Measurements from ENCODE around the gene PDE4B.

The PDE4B gene

DNA sequence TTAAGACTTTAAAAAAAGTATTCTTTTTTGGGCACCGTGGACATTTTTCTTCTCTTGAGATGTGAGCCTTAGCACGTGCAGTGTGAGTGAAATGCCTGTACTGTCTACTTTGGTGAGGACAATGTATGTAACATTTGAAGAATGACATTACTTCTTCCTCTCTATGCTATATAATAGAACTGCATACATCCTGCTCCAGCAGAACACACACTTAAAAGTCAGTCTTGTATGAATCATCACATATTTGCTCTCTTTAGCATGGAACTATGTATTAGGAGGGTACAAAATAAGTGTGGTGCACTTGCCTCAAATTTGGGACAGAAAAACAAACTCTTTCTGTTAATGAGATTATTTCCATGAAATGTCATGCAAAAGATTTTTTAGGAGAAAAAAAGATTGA, 382.9 kb downstream of the PDE4B start:
- DNase-seq (ENCODE audit: low spot score): no peak
- no peak for FAIRE-seq

DNA sequence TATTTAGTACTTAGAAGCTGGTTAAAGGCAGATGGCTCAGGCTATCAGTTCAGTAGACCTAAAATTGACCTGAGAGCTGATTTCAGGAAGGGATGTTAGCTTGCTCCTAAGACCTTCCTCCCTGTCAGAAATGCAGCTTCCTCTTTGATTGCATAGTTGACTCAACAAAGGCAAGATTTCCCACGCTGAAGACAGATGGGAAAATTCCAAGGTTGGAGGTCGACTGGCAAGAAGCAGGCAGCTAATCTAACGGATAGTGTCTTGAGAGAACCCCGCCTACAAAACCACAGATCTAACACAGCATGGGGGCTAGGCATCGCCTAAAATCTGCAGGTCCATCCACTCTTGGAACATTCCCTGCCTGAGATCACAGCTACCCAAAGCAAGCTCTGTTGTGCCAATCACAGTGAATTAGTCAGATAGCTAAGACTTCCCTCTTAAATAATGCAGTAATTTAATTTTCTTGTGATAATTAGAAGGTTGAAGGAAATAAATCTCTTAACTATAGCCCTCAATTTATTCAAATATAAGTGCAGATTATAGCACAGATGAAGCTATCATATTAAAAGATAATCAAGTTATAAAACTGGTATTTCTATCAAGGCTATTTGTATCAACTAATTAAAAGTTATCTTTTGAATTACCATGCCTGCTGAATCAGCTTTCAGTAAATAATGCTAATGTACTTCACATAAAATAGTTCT, 383.5 kb downstream of the PDE4B start:
- no peak for FAIRE-seq
- DNase-seq (ENCODE audit: low spot score): no peak

DNA sequence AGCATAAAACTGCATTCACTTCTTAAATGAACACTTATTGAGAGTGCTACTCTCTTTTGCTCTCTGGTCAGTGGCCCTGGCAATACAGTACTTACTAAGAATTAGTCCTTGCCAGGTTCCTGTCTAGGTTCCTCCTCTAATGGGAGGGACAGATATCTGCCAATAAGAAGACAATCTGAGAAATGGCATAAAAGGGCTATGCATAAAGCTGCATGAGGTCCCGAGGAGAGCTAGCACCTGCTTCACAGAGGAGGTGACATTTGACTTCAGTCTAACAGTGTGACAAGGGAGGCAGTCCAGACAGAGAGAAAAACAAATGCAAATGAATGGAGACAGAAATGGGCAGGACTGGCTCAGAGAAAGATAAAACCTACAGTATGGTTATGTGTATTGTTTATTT, 384.1 kb downstream of the PDE4B start:
- DNase-seq (ENCODE audit: low spot score) (no peak), FAIRE-seq (no peak)

DNA sequence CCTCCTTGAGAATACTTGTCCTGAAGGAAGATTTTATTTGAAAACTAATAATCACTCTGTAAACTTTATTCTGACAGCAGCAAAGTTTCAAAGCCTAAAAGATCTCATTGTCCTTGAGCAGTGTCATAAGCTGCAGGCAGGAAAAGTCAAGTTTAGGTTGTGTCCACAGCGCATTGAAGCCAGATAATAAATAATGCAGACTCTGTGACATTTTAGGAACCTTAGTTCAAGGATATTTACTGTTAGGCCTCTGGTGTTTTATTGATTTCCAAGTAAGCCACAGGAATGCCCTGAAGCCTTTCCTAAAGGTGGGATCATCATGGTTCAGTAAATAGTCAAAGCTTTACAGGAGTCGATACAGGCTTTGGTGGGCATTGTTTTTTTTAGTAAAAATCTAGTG, 384.8 kb downstream of the PDE4B start:
- DNase-seq (ENCODE audit: low spot score) (no peak), FAIRE-seq (no peak)

DNA sequence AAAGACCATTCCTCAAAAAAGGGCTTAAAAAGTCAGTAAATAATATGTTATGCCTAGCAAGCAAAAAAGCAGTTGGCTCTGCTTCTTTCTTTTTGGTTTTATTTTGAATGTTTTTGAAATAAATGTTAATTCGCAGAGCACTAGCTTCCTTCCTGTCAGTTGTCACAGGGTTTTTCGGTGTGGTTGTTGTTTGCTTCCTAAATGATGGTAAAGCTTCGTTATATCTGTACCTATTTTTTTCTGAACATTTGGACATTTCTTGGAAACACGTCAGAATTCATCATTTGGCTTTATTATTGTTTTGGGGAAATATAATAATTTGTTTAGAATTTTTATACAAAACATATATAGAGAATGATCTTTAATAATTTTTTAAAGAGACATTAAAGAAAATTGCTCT, 389.3 kb downstream of the PDE4B start:
- DNase-seq (ENCODE audit: low spot score) (no peak), FAIRE-seq (no peak)

DNA sequence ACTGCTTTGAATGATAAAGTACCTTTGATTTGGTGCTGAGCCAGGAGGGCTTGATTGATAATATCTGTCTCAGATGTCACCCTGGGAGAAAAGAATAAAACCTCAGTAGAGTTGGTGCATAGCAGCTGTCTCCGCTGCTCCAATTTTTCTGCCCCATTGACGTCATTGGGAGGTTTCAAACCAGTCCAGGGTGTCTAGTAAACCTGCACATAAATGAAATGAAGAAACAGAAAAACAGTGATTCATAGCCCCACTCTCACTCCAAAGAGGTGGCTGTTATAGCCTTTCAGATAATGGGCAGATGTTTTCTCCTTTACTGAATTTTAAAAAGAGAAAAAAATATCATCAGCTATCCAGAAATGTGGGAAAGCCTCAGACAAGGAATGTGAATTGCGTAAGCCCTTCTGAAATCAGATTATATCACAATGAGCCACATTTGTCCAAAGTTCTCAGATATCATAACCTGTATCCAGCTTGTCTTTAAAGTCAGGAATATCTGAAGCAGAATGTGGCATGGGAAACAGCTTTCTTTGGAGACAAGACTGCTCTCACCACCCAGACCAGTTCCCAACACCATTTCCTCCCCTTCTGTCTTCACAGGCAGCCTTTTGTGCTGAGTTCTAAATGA, 390.0 kb downstream of the PDE4B start:
- no peak for FAIRE-seq

DNA sequence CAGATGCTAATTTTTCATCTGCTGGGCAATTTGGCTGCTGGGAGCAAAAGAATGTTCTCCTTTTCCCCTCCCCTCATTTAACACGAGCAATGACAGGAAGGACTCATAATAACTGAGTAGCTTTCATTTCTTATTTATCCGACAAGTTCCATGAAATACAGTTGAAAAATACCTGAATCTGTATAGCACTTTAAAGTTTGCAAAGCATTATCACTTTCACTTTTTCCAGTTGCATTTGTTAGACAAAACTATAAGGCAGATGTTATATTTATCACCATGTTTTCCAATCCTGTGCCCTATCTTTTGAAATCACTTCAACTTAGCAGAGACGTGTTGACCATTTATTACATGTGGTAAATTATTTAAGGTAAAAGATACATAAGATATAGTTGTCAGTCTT, 390.7 kb downstream of the PDE4B start:
- DNase-seq (ENCODE audit: low spot score): no peak
- no peak for FAIRE-seq

More for the DNA sequence above, 390.0 kb downstream of the PDE4B start:
- DNase-seq (ENCODE audit: low spot score): peak; percentile 34

DNA sequence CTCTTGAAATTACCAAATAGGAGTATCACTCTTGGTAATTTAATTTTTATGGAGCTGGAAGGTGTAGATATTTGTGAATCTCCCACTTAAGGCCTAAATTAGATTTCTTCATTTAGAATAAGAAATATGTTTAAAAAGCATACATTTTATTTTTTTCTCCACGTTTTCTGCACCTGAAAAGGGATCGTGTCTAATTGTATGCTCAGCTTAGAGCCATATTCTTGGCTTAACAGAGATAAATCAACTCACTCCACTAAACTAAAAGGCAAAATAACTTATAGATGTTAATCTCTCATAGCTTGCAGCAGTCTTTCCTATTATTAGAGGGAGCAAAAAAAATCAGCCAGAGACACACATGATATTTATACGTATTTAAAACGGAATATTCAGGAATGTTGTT, 404.4 kb downstream of the PDE4B start:
- FAIRE-seq: no peak
- DNase-seq (ENCODE audit: low spot score): no peak

DNA sequence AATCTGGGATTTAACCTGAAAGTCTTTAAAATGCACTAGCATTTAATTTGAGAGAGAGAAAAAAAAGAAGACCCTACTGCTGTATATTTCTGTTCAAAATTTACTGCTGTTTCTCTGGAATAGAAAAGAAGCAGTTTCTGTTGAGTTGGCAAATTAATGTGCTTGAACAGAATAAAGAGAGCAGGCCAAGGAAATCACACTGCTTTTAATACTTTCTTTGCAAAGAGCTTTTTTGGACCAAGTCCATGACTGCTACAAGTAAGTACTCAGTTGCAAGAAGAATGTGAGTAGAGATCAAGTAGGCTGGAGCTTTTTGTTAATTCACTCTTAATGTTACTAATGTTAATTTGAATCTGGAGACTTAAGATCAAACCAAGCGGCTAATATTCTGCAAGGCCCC, 405.1 kb downstream of the PDE4B start:
- DNase-seq (ENCODE audit: low spot score) (no peak), FAIRE-seq (no peak)

DNA sequence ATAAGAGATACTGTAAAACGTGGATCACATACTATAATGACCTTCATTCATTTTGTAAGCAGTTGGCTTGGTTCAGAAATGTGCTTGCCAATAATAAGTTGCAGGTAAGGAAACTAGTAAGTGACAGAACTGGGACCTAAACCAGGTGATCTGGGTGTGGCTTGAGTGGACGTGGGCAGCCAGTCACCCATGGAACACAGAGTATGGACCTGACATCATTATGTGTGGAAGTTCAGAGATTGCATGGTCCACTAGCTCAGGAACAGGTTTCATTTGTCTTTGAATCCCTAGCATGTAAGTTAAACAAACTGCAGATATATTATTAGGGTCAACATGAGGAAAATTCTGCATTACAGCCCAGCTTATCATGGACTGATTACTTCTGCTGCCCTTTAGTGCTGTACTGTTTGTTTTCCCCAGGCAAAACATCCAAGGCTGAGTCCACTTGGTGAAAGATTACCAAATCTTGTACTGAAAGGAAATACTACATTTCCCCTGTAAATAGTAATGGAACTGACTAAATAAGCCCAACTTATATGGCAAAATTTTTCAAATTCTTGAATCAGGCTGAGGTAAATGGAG, 414.0 kb downstream of the PDE4B start:
- FAIRE-seq (no peak), DNase-seq (ENCODE audit: low spot score) (no peak)

DNA sequence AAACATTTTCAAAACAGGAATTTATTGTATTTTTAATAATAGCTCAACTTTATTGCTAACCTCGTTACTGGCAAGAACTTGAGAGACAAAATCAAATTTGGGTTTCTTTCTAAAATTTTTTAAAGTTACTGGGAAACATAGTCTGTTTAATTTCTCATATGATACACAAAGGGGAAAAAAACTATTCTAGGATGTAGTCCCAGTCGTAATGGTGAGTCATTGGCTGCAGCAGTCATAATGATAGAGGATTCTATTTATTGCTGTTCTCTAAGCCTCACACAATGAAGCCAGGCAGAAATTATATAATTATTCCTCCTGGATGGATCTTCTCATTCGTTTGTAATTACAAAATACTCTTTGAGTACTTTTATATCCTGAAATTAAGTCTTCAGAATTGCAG, 414.8 kb downstream of the PDE4B start:
- FAIRE-seq (no peak), DNase-seq (ENCODE audit: low spot score) (peak; percentile 21)

DNA sequence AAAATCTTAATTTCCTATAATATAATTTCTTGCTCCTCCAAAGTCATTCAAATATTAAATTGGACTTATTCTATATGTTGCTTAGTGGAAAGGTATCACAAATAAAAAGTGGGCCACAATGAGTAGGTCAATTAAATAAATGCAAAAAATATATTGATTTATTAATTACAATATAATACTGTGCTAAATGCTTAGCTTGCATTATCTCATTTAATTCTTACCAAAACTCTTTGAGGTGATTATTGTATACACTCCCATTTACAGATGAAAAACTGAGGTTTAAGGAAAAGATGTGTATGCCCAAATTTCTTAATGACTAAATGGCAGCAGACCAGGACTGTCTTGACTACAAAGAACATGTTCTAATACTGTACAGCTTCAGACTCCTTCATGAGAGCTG, 415.9 kb downstream of the PDE4B start:
- FAIRE-seq: no peak
- no peak for DNase-seq (ENCODE audit: low spot score)

DNA sequence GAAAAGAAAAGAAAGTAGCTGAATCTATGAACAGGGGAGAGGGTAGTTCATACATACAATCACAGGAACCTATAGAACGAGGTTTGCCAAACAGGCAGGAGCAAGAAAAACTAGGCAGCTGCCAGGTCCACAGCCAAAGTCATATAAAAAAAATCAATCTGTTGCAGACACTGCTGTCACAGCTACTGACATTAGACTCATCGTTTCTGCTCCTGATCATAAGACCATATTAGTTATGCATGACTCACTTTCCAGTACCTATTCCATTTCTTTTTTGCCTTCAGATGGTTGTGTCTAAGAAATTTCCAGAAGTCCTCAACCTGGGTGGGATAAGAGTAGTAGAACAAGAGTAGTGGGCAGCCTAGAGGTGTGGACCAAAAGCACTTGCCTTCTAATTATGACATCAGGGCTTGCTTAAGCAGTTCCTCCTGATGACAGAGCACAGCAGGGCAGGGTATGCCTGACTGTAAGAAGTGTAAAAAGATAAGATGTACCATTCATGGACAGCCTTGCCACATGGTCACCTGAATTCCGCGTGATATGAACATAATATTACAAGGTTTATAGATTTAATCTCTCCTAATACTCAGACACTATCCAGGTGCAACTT, 418.0 kb downstream of the PDE4B start:
- FAIRE-seq (no peak), DNase-seq (ENCODE audit: low spot score) (no peak)

DNA sequence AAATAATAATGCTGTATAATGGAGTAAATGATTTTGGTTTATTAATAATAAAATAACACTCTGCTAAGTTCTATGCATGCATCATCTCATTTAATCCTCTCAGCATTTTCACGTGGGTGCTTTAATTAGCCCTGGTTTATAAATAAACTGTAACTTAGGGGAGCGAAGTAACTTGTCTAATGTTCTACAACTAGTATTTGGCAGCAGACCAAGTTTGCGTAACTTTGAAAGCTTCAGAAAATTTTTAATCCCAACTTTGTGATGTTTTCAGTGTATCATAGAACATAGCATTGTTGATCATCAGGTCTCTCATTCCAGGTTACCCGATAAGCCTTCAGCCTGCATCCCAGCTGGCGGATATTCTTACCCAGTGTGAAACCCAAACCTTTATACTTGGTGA, 418.8 kb downstream of the PDE4B start:
- FAIRE-seq (no peak), DNase-seq (ENCODE audit: low spot score) (no peak)

DNA sequence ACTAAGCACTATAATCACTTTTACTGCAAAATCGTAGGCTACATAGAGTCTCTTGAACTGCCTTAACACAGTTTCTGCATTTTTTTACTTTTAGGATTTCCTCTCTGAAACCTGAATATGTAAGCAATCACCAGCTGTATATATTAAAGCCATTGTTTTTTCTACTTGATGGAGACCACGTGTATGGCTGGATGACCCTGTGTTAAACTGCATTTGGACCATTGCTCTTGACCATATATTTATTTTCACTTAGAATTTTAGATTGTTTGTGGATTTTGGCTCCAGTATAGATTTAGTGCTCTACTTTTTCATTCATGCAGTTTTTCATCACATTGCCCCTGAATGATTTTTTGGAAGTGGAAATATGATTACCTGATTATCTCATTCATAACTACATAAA, 420.8 kb downstream of the PDE4B start:
- DNase-seq (ENCODE audit: low spot score) (no peak), FAIRE-seq (no peak)

DNA sequence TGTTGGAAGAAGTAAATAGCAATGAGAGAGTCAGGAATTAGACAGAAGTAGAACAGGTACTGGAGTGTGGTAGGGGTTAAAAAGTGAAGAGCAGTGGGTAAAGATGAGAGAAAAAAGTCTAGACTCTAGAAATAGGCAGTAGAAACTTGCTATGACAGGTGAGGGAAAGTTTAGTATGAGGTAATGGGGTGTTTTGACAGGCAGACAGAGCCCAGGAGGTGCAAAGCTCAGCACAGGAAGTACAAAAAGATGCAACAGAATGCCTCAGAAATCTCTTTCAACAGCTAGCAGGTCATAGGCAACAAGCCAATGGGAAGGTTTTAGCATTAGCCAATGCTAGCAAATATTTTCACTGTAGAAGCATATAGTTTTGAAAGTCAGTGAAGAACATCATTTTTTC, 422.2 kb downstream of the PDE4B start:
- FAIRE-seq (no peak), DNase-seq (ENCODE audit: low spot score) (no peak)

DNA sequence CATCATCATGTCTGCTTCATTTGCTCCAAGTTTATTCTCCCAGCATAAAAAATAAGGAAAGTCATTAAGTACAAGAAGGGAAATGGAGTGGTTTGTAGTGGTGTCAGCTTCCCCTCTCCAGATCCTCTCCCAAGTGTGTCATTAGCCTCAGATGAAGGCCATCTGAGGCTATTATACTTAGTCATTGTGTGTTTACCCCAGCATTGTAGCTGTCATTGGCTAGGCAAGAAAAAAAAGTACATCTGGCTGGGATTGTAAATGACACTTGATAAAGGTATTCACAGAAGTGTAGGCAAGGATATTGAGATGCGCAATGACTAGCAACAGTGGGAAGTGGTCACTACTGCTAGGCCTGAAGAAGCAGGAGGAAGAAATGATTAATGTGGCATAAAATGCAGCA, 424.3 kb downstream of the PDE4B start:
- no peak for FAIRE-seq
- no peak for DNase-seq (ENCODE audit: low spot score)

DNA sequence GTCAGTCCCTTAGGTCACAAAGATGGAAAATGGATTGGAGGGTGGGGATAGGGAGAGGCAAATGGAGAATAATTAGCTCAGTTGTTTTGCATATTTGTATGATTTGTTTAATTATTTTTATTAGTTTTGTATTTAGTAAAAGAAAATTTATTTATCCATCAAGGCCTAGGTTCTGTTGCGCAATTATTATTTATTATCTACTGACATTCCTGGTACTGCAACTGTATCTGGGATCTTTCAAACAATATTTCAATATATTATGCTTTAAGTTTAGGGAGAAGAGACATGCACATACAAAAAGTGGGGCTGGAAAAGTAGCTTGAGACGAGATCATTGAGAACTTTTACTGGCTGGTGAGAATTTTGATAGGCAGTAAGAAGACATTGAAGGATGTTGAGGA, 424.9 kb downstream of the PDE4B start:
- FAIRE-seq (no peak), DNase-seq (ENCODE audit: low spot score) (no peak)

DNA sequence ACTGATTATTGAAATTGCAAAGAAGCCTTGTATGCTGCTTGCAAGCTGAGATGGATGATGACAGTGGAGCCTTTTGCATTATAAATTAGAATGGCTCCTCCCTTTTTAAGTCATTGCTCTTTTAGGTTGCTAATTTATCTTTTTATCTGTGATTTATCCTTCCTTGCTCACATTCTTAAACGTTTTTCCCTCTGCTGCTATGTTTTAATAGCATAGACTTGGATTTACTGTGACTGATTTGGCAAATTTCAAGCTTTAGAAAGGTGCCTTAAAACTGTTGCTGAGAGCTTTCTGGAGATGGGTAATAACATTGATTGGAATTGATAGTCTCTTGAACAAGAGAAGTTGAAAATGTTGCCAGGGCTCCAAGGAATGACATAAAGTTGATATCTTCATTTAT, 427.8 kb downstream of the PDE4B start:
- DNase-seq (ENCODE audit: low spot score) (no peak), FAIRE-seq (no peak)

DNA sequence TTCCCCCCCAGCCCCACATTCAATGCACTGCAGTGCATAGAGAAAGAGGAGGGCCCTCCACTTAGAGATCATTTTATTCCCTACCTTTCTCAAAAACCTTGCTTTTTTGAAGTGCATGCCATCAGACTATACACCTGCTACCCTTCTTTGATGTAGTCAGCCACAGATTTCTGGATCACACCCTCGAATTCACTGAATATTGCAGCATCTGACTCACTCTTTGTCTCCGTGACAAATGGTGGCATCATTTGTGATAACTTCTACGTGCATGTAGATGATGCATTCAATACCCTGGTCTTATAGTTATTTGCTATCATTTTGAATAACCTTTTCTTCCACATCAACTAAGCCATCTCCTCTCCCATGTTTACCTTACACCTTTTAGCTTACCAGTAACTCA, 431.0 kb downstream of the PDE4B start:
- DNase-seq (ENCODE audit: low spot score) (no peak), FAIRE-seq (no peak)

DNA sequence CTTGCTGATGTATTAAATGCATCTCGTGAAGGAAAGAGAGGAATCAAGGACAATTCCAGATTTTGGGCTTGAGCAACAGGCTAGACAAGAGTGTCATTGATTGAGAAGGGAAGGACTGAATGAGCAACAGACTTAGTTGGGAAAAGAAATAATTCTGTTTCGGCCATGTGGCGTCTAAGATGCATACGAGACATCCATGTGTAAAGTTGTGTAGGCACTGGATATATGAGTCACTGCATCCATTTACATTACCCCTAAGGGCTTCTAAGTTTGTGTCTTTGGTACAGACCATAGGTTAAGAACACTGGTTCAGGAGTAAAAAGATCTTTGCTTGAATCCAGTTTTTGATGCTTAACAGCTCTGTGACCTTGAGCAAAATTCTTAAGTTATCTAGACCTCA, 434.3 kb downstream of the PDE4B start:
- no peak for FAIRE-seq

DNA sequence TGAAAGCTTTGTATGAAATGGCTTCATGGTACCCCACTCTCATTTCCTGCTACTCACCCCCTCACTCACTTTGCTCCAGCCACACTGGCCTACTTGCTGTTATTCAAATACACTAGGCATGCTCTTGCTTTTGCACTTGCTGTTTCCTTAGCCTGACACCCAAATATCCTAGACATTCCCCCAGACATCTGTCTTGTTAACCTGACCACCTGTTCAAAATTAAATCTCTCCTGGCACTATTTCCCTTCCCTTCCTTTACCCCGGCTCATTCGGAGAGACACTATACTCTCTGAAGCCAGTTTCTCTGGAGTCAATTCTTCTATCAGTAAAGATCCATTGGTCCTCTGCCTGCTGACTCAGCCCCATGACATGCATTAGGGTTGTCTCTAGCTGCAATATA, 435.3 kb downstream of the PDE4B start:
- DNase-seq (ENCODE audit: low spot score) (no peak), FAIRE-seq (no peak)

More for the DNA sequence above, 434.3 kb downstream of the PDE4B start:
- DNase-seq (ENCODE audit: low spot score): no peak

DNA sequence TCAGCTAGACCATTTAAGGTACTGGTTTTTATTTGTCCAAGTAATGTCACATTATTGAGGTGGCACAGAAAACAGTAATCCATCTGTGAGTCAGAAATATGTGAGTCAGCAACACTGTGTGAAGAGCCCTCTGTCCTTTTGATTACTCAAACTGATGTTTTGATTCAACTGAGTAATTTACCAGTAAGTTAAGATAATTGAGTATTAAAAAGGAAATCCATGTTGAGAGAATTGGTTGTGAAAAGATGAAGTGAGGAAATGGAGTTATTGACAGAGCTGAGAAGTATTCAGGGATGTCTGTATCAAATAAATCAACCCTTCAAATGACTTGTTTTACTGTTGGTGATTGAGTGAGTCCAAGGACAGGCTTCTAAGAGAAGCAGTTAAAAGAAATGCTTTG, 438.5 kb downstream of the PDE4B start:
- FAIRE-seq: no peak
- peak; percentile 48 for DNase-seq (ENCODE audit: low spot score)
